ENCODE measurements around the gene FRMD4A.

- TF ChIP-seq, protein P1, sequence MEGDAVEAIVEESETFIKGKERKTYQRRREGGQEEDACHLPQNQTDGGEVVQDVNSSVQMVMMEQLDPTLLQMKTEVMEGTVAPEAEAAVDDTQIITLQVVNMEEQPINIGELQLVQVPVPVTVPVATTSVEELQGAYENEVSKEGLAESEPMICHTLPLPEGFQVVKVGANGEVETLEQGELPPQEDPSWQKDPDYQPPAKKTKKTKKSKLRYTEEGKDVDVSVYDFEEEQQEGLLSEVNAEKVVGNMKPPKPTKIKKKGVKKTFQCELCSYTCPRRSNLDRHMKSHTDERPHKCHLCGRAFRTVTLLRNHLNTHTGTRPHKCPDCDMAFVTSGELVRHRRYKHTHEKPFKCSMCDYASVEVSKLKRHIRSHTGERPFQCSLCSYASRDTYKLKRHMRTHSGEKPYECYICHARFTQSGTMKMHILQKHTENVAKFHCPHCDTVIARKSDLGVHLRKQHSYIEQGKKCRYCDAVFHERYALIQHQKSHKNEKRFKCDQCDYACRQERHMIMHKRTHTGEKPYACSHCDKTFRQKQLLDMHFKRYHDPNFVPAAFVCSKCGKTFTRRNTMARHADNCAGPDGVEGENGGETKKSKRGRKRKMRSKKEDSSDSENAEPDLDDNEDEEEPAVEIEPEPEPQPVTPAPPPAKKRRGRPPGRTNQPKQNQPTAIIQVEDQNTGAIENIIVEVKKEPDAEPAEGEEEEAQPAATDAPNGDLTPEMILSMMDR (IDR thresholded peaks at IDR 0.05), result no peak
- TF ChIP-seq EP300 (IDR thresholded peaks at IDR 0.05), result no peak
Measured at GRCh38 chr10:14010101-14010558, 320.6 kb downstream of the FRMD4A start.
